DMS114 treated with DMSO at 0.1 percent for 48 hours (cell line): ENCODE results near the gene GFM2.
"Not testable (repeated sequence)": the region's sequence is repeated elsewhere in the genome, so short reads cannot be mapped to it uniquely, and the experiment has no call there.

ENCODE experiments used
- DNase-seq: peaks from one replicate; lab custom pipeline; 2025; ENCODE audit not compliant: unreplicated experiment; lab: John Stamatoyannopoulos, UW

The GFM2 gene

GRCh38 chr5:74717596-74717995, 49.3 kb downstream of the GFM2 start:
- DNase-seq: no peak

DNA sequence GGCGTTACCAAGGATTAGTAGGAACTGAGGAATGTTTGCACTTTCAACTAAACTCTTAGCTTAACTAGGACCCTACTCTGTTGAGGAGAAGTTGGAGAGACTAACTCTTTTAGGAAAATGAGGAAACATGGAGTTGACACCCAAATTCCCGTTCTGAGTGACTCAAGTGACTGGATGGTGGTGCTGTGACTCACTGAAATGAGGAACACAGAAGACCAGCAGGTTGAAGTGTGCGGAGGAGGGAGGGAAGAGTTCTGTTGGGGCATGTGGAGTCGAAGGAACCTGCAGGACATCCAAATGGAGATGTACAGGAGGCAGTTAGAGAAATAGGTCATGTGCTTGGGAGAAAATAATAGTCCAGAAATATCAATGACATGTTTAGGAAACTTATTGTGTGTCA, 73.7 kb downstream of the GFM2 start:
- DNase-seq: no peak

- no peak for DNase-seq
These were observed 79.8 kb downstream of the GFM2 start for GRCh38 chr5:74686962-74687751.

- no peak for DNase-seq
These were observed 80.8 kb downstream of the GFM2 start for GRCh38 chr5:74685979-74686631.

DNA sequence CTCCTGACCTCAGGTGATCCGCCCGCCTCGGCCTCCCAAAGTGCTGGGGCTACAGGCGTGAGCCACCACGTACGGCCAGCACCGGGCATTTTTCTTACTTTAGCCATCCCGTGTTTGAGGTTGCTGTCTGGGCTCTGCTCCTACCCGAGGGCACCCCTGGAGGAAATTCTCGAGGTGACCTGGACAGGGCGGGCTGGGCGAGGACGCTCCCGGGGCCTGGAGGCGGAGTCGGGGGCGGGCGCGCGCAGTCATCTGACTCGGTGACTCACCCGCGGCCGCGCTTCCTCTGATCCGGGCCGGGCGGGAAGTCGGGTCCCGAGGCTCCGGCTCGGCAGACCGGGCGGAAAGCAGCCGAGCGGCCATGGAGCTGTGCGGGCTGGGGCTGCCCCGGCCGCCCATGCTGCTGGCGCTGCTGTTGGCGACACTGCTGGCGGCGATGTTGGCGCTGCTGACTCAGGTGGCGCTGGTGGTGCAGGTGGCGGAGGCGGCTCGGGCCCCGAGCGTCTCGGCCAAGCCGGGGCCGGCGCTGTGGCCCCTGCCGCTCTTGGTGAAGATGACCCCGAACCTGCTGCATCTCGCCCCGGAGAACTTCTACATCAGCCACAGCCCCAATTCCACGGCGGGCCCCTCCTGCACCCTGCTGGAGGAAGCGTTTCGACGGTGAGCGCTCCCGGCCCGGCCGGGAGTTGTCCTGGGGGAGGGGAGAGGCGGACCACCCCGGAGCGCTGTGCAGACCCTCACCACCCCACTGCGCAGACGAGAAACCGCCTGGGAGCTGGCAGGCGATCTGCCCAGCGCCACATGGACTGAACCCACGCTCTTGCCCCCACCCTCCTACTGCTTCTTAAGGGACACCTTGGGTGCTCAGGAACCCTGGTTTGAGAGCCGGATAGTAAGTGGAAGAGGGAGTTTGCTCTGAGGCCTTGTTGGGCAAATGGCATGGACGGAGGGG, 81.7 kb downstream of the GFM2 start, which contains the start of gene HEXB:
HEXB (plus strand) TSS at position 334 of the 952 bp plus-strand sequence; CDS start at position 362, 28 bp downstream.
- DNase-seq: peak; percentile 50

- no peak for DNase-seq
These were observed 87.0 kb downstream of the GFM2 start for GRCh38 chr5:74679966-74680365.

GRCh38 chr5:74679300-74679699, 87.6 kb downstream of the GFM2 start:
- DNase-seq: not testable (repeated sequence)

DNA sequence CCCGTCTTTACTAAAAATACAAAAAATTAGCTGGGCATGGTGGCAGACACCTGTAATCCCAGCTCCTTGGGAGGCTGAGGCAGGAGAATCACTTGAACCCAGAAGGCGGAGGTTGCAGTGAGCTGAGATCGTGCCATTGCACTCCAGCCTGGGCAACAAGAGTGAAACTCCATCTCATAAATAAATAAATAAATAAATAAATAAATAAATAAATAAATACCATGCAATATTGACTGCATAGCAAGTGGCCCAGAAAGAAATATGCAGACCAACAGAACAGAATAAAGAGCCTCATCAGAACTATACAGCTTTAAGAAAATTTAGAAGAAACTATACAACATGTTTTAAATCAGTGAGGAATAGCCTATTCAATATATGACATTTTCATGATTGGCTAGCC, 88.8 kb downstream of the GFM2 start:
- DNase-seq: not testable (repeated sequence)

DNA sequence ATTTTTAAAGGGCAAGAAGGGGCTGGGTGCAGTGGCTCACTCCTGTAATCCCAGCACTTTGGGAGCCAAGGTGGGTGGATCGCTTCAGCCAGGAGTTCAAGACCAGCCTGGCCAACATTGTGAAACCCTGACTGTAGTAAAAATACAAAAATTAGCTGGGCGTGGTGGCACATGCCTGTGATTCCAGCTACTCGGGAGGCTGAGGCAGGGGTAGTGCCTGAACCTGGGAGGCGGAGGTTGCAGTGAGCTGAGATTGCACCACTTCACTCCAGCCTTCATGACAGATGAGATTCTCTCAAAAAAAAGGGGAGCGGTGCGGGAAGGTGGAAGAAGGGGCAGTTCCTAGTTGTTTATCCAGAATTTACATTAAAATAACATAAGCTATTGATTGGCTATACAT, 90.5 kb downstream of the GFM2 start:
- DNase-seq: not testable (repeated sequence)

DNA sequence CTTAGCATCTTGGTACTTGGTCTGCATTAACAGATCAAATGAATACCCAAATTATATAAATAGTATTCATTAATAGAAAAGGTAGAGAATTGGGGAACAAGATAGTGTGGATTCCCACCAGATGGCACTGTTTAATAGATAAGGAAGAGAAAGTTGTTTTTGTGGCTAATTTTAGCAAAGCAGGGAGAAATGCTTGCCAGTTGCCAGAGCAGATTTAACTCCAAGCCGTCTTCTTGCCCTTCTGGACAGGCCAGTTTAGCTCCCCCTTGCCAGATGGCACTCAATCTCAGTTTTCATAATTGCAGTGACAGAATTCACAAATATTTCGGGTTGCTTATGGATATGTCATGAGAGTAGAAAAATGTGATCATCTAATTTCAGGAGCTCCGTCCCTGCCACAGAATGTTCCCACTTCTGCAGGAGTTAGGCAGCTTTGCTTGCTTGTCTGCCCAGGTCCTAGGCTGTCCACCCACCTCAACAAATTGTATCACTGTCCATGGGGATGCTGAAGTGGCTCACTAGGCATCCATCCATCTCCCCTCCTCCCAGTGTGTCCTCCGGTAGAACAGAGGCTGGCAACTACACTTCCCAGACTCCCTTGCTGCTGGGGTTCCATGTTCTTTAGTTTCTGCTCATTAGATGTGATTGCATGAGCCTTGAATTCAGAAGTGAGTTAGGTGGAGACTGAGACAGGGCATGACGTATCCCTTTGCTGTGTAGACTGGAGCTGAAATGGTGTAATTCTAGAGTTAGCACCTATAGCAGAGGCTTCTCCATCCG, 93.7 kb downstream of the GFM2 start:
- peak; percentile 53 for DNase-seq

GRCh38 chr5:74672215-74672877, 94.6 kb downstream of the GFM2 start:
- no peak for DNase-seq
